Breast epithelium (tissue), 4 donors: ENCODE measurements around the gene NETO2. TPM values are rescaled to one million over a fixed set of nuclear protein-coding genes. Genes with fewer than 3 reads are reported as not detected.

Experiments used
- DNase-seq, 2 donors: peaks; one replicate each; pipeline ENCODE4 v3.0.0-alpha.2; 2019; ENCODE audit warnings: low spot score in 2 of 2
- H3K27ac ChIP-seq, 2 donors: fragments of 200-600 bp; sonication (generic) in 1 of 2; one replicate each; pipeline ENCODE4 v1.5.1; 2016 to 2019; ENCODE audit warnings: mild to moderate bottlenecking in 1 of 2
- H3K27me3 ChIP-seq, 2 donors: fragments of 200-600 bp; sonication (generic) in 1 of 2; one replicate each; pipeline versions ENCODE4 v1.5.1 to v1.6.0; 2017 to 2019; ENCODE audit warnings: control low read depth in 1 of 2, mild to moderate bottlenecking in 1 of 2
- H3K36me3 ChIP-seq: fragments of 200-600 bp; one replicate; pipeline ENCODE4 v1.5.1; 2019
- H3K4me1 ChIP-seq, 2 donors: fragments of 200-600 bp; sonication (generic); one replicate each; pipeline ENCODE4 v1.5.1; 2016 to 2019; ENCODE audit warnings: control low read depth in 1 of 2
- H3K4me3 ChIP-seq, 3 donors: fragments of 200-600 bp; sonication (generic); 1 replicate in 2 of 3; 2 replicates in 1 of 3; pipeline ENCODE4 v1.5.1; 2016 to 2019; ENCODE audit warnings: mild to moderate bottlenecking in 3 of 3, moderate library complexity in 2 of 3
- H3K9me3 ChIP-seq, 2 donors: fragments of 200-600 bp; sonication (generic) in 1 of 2; one replicate each; pipeline ENCODE4 v1.5.1; 2016 to 2019; ENCODE audit warnings: control low read depth in 1 of 2
- POLR2A ChIP-seq: fragments of 450-650 bp; IDR thresholded peaks from one replicate; pipeline ENCODE4 v1.6.1; 2016; ENCODE audit warnings: antibody characterized with exemption, mild to moderate bottlenecking, moderate library complexity
- POLR2AphosphoS5 ChIP-seq, 3 donors: sonication (generic); formaldehyde crosslinking; IDR thresholded peaks; one replicate each; pipeline ENCODE4 v1.6.1; 2017; ENCODE audit warnings: antibody characterized with exemption in 3 of 3
- intact Hi-C: fragments of 100-400 bp; cut with DNase I; formaldehyde crosslinking; loops from one replicate; pipeline ENCODE4 v1.15.1; 2023; ENCODE audit warnings: low total_unique reads
- total RNA-seq, 3 donors: library from RNA; depleted of rRNA; stranded (reverse); fragments of >200 nt; gene quantifications; one replicate each; pipeline ENCODE4 v1.1.0, GENCODE V29; 2016
- TF ChIP-seq, protein P1 (sequence below), 3 donors: fragments of 450-650 bp; IDR thresholded peaks; one replicate each; pipeline ENCODE4 v1.5.1; 2016 to 2017; ENCODE audit warnings: antibody characterized with exemption in 3 of 3, mild to moderate bottlenecking in 3 of 3, moderate library complexity in 3 of 3

NETO2 gene
- total RNA-seq, 3 donors from 2014 or later: 1.4 to 16.7 (median 5.9) TPM

DNA sequence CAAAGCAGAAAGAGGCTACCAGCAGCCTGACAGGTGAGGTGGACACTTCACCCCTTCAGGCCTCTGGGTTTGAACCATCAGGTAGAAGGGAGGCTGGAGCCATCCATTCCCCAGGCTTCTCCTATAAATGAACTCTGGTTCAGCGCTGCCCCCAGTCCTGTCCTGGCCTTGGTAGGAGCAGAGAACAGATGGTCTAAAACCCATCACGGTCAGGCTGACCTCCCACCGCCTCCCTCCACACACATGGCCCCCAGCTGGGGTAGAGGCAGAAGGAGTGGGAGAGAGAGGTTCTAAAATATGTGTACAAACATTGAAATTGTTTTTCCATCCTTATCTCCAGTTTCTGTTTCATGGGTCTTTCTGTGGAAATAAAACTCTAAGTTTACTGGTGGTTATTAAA is 110.6 kb downstream of the NETO2 start:
- TF ChIP-seq POLR2A: no peak
- TF ChIP-seq, protein P1, sequence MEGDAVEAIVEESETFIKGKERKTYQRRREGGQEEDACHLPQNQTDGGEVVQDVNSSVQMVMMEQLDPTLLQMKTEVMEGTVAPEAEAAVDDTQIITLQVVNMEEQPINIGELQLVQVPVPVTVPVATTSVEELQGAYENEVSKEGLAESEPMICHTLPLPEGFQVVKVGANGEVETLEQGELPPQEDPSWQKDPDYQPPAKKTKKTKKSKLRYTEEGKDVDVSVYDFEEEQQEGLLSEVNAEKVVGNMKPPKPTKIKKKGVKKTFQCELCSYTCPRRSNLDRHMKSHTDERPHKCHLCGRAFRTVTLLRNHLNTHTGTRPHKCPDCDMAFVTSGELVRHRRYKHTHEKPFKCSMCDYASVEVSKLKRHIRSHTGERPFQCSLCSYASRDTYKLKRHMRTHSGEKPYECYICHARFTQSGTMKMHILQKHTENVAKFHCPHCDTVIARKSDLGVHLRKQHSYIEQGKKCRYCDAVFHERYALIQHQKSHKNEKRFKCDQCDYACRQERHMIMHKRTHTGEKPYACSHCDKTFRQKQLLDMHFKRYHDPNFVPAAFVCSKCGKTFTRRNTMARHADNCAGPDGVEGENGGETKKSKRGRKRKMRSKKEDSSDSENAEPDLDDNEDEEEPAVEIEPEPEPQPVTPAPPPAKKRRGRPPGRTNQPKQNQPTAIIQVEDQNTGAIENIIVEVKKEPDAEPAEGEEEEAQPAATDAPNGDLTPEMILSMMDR (IDR thresholded peaks at IDR 0.05): no peak
- no peak for TF ChIP-seq POLR2AphosphoS5 (IDR thresholded peaks at IDR 0.05)
- H3K4me3 ChIP-seq: no peak overlapping the region
- intact Hi-C loops: no loop called here
- H3K36me3 ChIP-seq: no peaks in the 10 kb centered on the region
- DNase-seq: no peak
- H3K9me3 ChIP-seq: no peaks in the 10 kb centered on the region
- H3K27me3 ChIP-seq: no peaks in the 10 kb centered on the region
- H3K27ac ChIP-seq: no peak overlapping the region
- no peaks in the 10 kb centered on the region for H3K4me1 ChIP-seq

DNA sequence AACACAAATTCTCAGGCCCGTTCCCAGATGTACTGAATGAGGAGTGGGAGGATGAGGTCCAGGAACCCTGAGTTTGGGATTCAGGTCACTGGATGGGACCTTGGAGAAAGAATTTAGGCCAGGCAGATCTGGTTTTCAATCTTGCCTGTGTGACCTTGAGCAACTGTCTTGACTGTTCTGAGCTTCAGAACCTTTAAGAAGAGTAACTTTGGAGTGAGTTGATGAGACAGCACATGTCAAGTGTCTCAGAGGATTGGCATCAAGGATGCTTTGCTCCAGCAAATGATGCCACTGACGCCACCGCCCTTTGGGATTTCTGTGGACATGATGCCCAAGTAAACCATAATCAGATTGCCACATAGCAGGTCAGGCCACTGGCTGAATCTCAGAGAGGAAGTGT is 114.0 kb downstream of the NETO2 start:
- no peak for TF ChIP-seq POLR2A
- TF ChIP-seq POLR2AphosphoS5 (IDR thresholded peaks at IDR 0.05): no peak
- TF ChIP-seq, protein P1 (IDR thresholded peaks at IDR 0.05): no peak
- intact Hi-C loops: no loop called here
- Histone ChIP-seq H3K27ac (no peak overlapping the region), H3K4me1 (no peaks in the 10 kb centered on the region), H3K4me3 (no peak overlapping the region), H3K36me3 (no peaks in the 10 kb centered on the region), H3K27me3 (no peaks in the 10 kb centered on the region), H3K9me3 (no peaks in the 10 kb centered on the region)
- no peak for DNase-seq

- H3K27ac ChIP-seq: no peak overlapping the region
- DNase-seq: no peak
- no peak for TF ChIP-seq POLR2A
- TF ChIP-seq, protein P1 (IDR thresholded peaks at IDR 0.05): no peak
- TF ChIP-seq POLR2AphosphoS5 (IDR thresholded peaks at IDR 0.05): no peak
- no peaks in the 10 kb centered on the region for H3K4me1 ChIP-seq
- H3K9me3 ChIP-seq: no peaks in the 10 kb centered on the region
- no peak overlapping the region for H3K4me3 ChIP-seq
- no peaks in the 10 kb centered on the region for H3K36me3 ChIP-seq
- no peaks in the 10 kb centered on the region for H3K27me3 ChIP-seq
- intact Hi-C loops: no loop called here
Measured at GRCh38 chr16:47028767-47029377, 114.9 kb downstream of the NETO2 start.

Other genes starting within 250 kb of the NETO2 start
- 10 to 100 TPM; 44.6 to 65.3 (median 51.2) TPM for gene DNAJA2, start 170.3 kb downstream of the NETO2 start, total RNA-seq